DND-41 (cell line): ENCODE results near the gene TMEM203.

Experiments used
- ATAC-seq: fragments of 200-7000 bp; cut with Tn5 transposase; 3 replicates; pipeline ENCODE4 v1.9.1; 2021; ENCODE audit warnings: low read depth; ENCODE audit not compliant: insufficient read depth
- DNase-seq: peaks from one replicate; pipeline ENCODE4 v3.0.0-alpha.2; 2020
- H2AFZ ChIP-seq: 2 replicates; pipeline ENCODE4 v1.6.0; 2012; ENCODE audit warnings: low read depth, low read length
- H3K27ac ChIP-seq: 2 replicates; pipeline ENCODE4 v1.5.1; 2012; ENCODE audit warnings: low read length, inconsistent platforms
- H3K27me3 ChIP-seq: fragments of 200-600 bp; sonication (generic); 2 replicates; pipeline ENCODE4 v1.6.0; 2012; ENCODE audit warnings: low read length, mild to moderate bottlenecking, inconsistent platforms; ENCODE audit not compliant: insufficient read depth, poor library complexity
- H3K36me3 ChIP-seq: 2 replicates; pipeline ENCODE4 v1.5.1; 2012; ENCODE audit warnings: low read length, inconsistent platforms; ENCODE audit not compliant: insufficient read depth
- H3K4me1 ChIP-seq: 2 replicates; pipeline ENCODE4 v1.5.1; 2012; ENCODE audit warnings: mild to moderate bottlenecking, low read length; ENCODE audit not compliant: insufficient read depth
- H3K4me2 ChIP-seq: 2 replicates; pipeline ENCODE4 v1.6.0; 2012; ENCODE audit warnings: mild to moderate bottlenecking, moderate library complexity, low read length, inconsistent platforms; ENCODE audit not compliant: insufficient read depth
- H3K4me3 ChIP-seq, 2 experiments: fragments of 200-600 bp in 1 of 2; shearing (Covaris generic) in 1 of 2; 2 replicates each; pipeline ENCODE4 v1.5.1; 2012 to 2016; ENCODE audit warnings: inconsistent platforms in 2 of 2, low read length in 2 of 2, mild to moderate bottlenecking in 2 of 2, low read depth in 1 of 2, moderate library complexity in 1 of 2
- H3K79me2 ChIP-seq: 2 replicates; pipeline ENCODE4 v1.6.0; 2012; ENCODE audit warnings: low read length, inconsistent platforms; ENCODE audit not compliant: insufficient read depth
- H3K9ac ChIP-seq: 2 replicates; pipeline ENCODE4 v1.6.0; 2012; ENCODE audit warnings: low read depth, mild to moderate bottlenecking, inconsistent platforms, low read length, moderate library complexity
- H3K9me3 ChIP-seq: 2 replicates; pipeline ENCODE4 v1.5.1; 2012; ENCODE audit warnings: low read length, moderate library complexity, mild to moderate bottlenecking, inconsistent platforms; ENCODE audit not compliant: insufficient read depth, severe bottlenecking
- H4K20me1 ChIP-seq: 2 replicates; pipeline ENCODE4 v1.6.0; 2012; ENCODE audit warnings: low read length; ENCODE audit not compliant: insufficient read depth
- EZH2 ChIP-seq: IDR thresholded peaks from 3 replicates; pipeline ENCODE4 v1.6.1; 2012; ENCODE audit warnings: borderline replicate concordance, low read depth, mild to moderate bottlenecking, moderate library complexity, low read length, inconsistent platforms; ENCODE audit not compliant: severe bottlenecking
- TF ChIP-seq, protein P1 (sequence below): IDR thresholded peaks from 2 replicates; pipeline ENCODE4 v1.5.1; 2012; ENCODE audit warnings: borderline replicate concordance, low read length, moderate library complexity, mild to moderate bottlenecking; ENCODE audit not compliant: poor library complexity, severe bottlenecking; ENCODE audit errors: extremely low read depth

TMEM203 gene

DNA sequence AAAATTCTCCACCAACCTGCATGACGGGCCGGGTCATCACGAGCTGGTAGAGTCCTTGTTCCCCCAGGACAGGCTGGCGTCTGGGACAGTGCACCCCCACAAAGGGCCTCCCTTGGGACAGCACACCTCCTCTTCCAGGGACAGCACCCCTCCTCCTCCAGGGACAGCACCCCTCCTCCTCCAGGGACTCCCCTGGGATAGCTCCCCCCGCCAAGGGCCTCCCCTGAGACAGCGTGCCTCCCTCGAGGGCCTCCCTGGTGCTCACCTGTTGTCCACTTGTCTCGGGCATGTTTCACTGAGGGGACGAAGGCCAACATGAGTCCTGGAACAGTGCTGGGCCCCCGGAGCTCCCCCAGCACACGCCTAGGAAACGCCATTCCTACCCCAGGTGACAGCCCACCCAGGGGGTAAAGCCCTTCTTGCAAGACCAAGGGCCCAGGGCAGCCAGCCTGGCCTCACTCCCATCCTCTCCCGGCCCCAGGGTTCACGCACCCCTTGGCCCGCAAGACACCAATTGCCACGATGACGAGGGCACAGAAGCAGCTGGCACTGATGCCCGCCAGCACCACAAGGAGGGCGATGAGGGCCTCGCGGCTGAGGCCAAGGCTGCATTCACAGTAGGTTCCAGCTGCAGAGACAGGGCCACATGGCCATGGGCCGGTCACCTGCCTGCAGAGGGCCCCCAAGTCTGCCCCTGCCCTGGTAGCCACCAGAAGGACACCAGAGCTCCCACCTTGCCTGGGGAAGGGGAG lies 34.1 kb downstream of the TMEM203 start:
- no peaks in the 10 kb centered on the region for H3K36me3 ChIP-seq
- no peaks in the 10 kb centered on the region for H3K9me3 ChIP-seq
- peaks cover 28% of the 10 kb centered on the region for H3K27me3 ChIP-seq
- no peak for DNase-seq
- no peak overlapping the region for H3K4me3 ChIP-seq
- H3K27ac ChIP-seq, result no peak overlapping the region
- TF ChIP-seq, protein P1, sequence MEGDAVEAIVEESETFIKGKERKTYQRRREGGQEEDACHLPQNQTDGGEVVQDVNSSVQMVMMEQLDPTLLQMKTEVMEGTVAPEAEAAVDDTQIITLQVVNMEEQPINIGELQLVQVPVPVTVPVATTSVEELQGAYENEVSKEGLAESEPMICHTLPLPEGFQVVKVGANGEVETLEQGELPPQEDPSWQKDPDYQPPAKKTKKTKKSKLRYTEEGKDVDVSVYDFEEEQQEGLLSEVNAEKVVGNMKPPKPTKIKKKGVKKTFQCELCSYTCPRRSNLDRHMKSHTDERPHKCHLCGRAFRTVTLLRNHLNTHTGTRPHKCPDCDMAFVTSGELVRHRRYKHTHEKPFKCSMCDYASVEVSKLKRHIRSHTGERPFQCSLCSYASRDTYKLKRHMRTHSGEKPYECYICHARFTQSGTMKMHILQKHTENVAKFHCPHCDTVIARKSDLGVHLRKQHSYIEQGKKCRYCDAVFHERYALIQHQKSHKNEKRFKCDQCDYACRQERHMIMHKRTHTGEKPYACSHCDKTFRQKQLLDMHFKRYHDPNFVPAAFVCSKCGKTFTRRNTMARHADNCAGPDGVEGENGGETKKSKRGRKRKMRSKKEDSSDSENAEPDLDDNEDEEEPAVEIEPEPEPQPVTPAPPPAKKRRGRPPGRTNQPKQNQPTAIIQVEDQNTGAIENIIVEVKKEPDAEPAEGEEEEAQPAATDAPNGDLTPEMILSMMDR, result no peak
- no peak for TF ChIP-seq EZH2
- ATAC-seq, result no peak
- H3K9ac ChIP-seq, result no peak overlapping the region
- H3K79me2 ChIP-seq, result no peaks in the 10 kb centered on the region
- H4K20me1 ChIP-seq, result peaks cover 28% of the 10 kb centered on the region
- no peaks in the 10 kb centered on the region for H3K4me1 ChIP-seq
- no peak overlapping the region for H2AFZ ChIP-seq
- H3K4me2 ChIP-seq, result no peak overlapping the region

DNA sequence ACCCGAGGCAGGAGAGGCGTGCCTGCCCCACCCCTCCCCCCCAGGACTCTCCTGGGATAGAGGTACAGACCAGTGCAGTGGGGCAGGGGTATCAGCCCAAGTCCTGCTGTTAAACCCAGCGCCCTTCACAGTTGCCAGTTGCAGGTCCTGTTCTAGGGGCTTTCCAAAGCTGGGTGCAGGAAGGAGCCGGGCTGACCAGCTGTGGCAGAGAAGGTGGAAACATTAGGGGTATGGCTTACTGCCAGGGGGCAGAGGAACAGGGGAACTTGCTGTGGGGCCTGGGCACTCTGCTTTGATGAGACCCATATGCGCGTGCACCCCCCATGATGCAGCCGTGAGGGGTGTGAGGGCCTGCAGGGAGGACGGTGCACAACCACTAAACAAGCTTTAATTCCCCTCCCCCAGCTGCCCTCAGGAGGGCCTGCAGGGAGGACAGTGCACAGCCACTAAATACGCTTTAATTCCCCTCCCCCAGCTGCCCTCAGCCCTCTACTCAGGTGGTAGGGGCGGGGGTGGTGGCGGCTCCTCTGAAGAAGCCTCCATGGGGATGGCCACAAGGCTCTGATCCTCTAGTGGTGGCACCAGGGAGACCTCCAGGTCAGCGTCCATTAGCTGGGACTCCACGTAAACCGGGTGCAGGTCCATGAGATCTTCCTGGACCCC lies 34.8 kb downstream of the TMEM203 start:
- Histone ChIP-seq H3K4me2 (no peak overlapping the region), H3K27ac (no peak overlapping the region), H3K4me1 (no peaks in the 10 kb centered on the region), H4K20me1 (peaks cover 22% of the 10 kb centered on the region), H3K4me3 (no peak overlapping the region), H3K9me3 (no peaks in the 10 kb centered on the region), H3K27me3 (peaks cover 28% of the 10 kb centered on the region), H3K9ac (no peak overlapping the region), H3K36me3 (no peaks in the 10 kb centered on the region), H3K79me2 (no peaks in the 10 kb centered on the region), H2AFZ (no peak overlapping the region)
- DNase-seq, result no peak
- no peak for ATAC-seq
- no peak for TF ChIP-seq EZH2
- TF ChIP-seq, protein P1, result no peak

DNA sequence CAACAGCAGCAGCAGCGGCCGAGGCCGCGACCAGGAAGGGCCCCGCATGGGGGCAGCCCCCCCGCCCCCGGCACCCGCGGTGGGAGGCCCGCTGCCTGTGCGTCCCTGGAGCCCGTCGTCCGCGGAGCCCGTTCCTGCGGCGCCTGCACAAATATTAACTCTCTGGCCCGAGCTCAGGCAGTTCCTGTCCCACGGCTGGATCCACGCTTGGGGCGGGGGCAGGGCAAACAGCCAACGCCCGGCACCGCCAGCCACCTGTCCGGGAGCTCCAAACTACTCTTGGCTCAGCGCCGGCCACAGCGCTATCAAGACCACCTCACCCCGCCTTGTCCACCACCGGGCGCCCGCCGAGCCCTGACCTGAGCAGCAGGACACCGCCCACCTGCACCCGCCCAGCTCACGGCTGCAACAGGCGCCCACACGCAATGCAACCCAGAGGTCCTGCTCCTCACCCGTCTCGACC lies 35.5 kb downstream of the TMEM203 start, which contains the start of gene LRRC26:
Gene LRRC26 (minus strand): TSS at position 156 of the 463 bp plus-strand sequence. CDS start 108 bp downstream, at position 48.
- H4K20me1 ChIP-seq, result peaks cover 15% of the 10 kb centered on the region
- H3K36me3 ChIP-seq, result no peaks in the 10 kb centered on the region
- H3K4me3 ChIP-seq, result no peak within 1 kb of the TSS
- ATAC-seq (no peak), DNase-seq (no peak)
- no peaks in the 10 kb centered on the region for H3K79me2 ChIP-seq
- no peaks in the 10 kb centered on the region for H3K4me1 ChIP-seq
- H3K4me2 ChIP-seq, result no peak within 1 kb of the TSS
- H2AFZ ChIP-seq, result no peak within 1 kb of the TSS
- H3K9me3 ChIP-seq, result no peaks in the 10 kb centered on the region
- H3K27me3 ChIP-seq, result peaks cover 28% of the 10 kb centered on the region
- H3K27ac ChIP-seq, result no peak within 1 kb of the TSS
- TF ChIP-seq EZH2, result no peak
- TF ChIP-seq, protein P1, result no peak
- no peak within 1 kb of the TSS for H3K9ac ChIP-seq
